PC-3 (cell line): ENCODE results near the gene MOCS1. TPM values are rescaled to one million over a fixed set of nuclear protein-coding genes. Genes with fewer than 3 reads are reported as not detected.

Source experiments
- ATAC-seq: fragments of 200-7000 bp; cut with Tn5 transposase; 2 replicates; pipeline ENCODE4 v1.9.1; 2020; ENCODE audit warnings: mild to moderate bottlenecking, moderate library complexity
- BruUV-seq: library from RNA; stranded (reverse); fragments of 400-500 nt; replicated peaks from 2 replicates; lab custom pipeline; 2021; lab: Mats Ljungman, UMichigan
- CTCF ChIA-PET: fragments of 300-600 bp; sonication (Branson Sonifier 250); formaldehyde crosslinking; loops from one replicate; lab custom pipeline; 2022; ENCODE audit warnings: antibody characterized with exemption; lab: Charles Lee
- POLR2A ChIA-PET: fragments of 300-600 bp; sonication (Branson Sonifier 250); formaldehyde crosslinking; loops from one replicate; lab custom pipeline; 2022; ENCODE audit warnings: antibody characterized with exemption; ENCODE audit not compliant: unreplicated experiment; lab: Charles Lee
- DNase-seq: peaks from one replicate; pipeline ENCODE4 v3.0.0-alpha.2; 2015
- H2AFZ ChIP-seq: fragments of 300-600 bp; sonication (generic); 2 replicates; pipeline ENCODE4 v1.6.0; 2016; ENCODE audit warnings: antibody characterized with exemption, low read length
- H3F3A ChIP-seq: fragments of 300-600 bp; sonication (generic); one replicate; pipeline ENCODE4 v1.6.0; 2017; ENCODE audit warnings: antibody characterized with exemption, low read length, control low read depth, mild to moderate bottlenecking; ENCODE audit not compliant: unreplicated experiment
- H3K27ac ChIP-seq: fragments of 300-600 bp; sonication (generic); 2 replicates; pipeline ENCODE4 v1.5.1; 2016; ENCODE audit warnings: mild to moderate bottlenecking, low read length
- H3K27me3 ChIP-seq: fragments of 300-600 bp; sonication (generic); 2 replicates; pipeline ENCODE4 v1.6.1; 2016; ENCODE audit warnings: low read length, mixed read lengths
- H3K36me3 ChIP-seq: fragments of 300-600 bp; sonication (generic); 2 replicates; pipeline ENCODE4 v1.6.1; 2016; ENCODE audit warnings: low read depth, mixed run types, low read length, mixed read lengths
- H3K4me1 ChIP-seq: fragments of 300-600 bp; sonication (generic); 2 replicates; pipeline ENCODE4 v1.5.1; 2016; ENCODE audit warnings: low read length; ENCODE audit not compliant: insufficient read depth
- H3K4me2 ChIP-seq: fragments of 300-600 bp; sonication (generic); 2 replicates; pipeline ENCODE4 v1.6.0; 2016; ENCODE audit warnings: low read length
- H3K4me3 ChIP-seq: fragments of 300-600 bp; sonication (generic); 2 replicates; pipeline ENCODE4 v1.5.1; 2016; ENCODE audit warnings: mild to moderate bottlenecking, low read length, mixed read lengths
- H3K79me2 ChIP-seq: fragments of 300-600 bp; sonication (generic); 2 replicates; pipeline ENCODE4 v1.6.1; 2017; ENCODE audit warnings: low read length, mixed read lengths
- H3K9ac ChIP-seq: fragments of 300-600 bp; sonication (generic); 2 replicates; pipeline ENCODE4 v1.6.0; 2016; ENCODE audit warnings: mild to moderate bottlenecking, low read length
- H3K9me2 ChIP-seq: fragments of 300-600 bp; sonication (generic); replicated peaks from 2 replicates; pipeline ENCODE4 v1.6.1; 2016; ENCODE audit warnings: mixed run types, low read length, mixed read lengths
- H3K9me3 ChIP-seq: fragments of 300-600 bp; sonication (generic); 2 replicates; pipeline ENCODE4 v1.6.1; 2016; ENCODE audit warnings: low read length, mixed read lengths
- H4K20me1 ChIP-seq: fragments of 300-600 bp; sonication (generic); 2 replicates; pipeline ENCODE4 v1.6.1; 2016; ENCODE audit warnings: low read length, mixed read lengths
- EZH2 ChIP-seq: fragments of 300-600 bp; sonication (generic); IDR thresholded peaks from one replicate; pipeline ENCODE4 v1.6.1; 2017; ENCODE audit warnings: antibody characterized with exemption, mild to moderate bottlenecking, low read length; ENCODE audit not compliant: unreplicated experiment
- EZH2phosphoT487 ChIP-seq: fragments of 300-600 bp; sonication (generic); IDR thresholded peaks from 2 replicates; pipeline ENCODE4 v1.6.1; 2018; ENCODE audit warnings: mild to moderate bottlenecking, antibody characterized with exemption, low read length, borderline replicate concordance
- intact Hi-C: fragments of 100-400 bp; cut with micrococcal nuclease; formaldehyde crosslinking; loops from 2 replicates; pipeline ENCODE4 v1.9.0; 2023
- total RNA-seq: library from RNA; depleted of rRNA; stranded (reverse); fragments of >200 nt; gene quantifications from 2 replicates; pipeline ENCODE4 v1.2.3, GENCODE V29; 2014
- TF ChIP-seq, protein P1 (sequence below): fragments of 300-600 bp; sonication (generic); conservative IDR thresholded peaks from 2 replicates; pipeline ENCODE4 v1.5.1; 2017; ENCODE audit warnings: antibody characterized with exemption, low read depth, mild to moderate bottlenecking, low read length

Gene MOCS1
- total RNA-seq, 1 experiment from 2014 or later: 6.0 TPM

DNA sequence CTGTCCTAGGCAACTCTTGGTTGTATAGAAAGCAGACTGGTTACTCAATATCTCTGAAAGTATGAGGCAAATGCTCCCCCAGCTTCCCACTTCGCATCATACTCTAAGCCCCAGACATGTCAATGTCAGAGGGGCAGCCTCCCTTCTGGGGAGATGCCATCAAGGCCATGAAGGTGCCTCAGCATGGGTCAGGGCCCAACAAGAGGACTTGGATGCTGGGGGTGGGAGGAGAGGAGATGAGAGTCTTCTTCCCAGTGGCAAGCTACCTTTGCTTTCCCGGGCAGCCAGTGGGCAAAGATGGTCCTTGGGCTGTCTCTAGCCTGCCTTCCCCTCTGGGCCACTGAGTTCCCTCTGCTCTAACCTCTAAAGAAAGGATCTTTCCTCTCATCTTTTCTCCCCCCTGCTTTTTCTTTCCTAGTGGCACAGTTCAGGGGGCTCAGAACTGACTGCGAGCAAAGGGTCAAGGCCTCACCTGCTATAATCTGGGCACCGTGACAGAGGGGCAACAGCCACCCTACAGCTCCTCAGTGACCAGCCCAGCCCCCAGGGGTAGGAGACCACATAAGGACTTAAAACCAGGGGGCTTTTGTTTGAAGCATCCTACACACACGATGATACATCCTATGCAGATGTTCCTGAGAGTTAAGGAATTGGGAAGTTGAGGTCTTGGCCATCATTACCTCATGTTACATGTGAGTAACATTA is 26.2 kb downstream of the MOCS1 start:
- Histone ChIP-seq H3K9me3 (no peaks in the 10 kb centered on the region), H3F3A (no peaks in the 10 kb centered on the region), H3K4me1 (no peaks in the 10 kb centered on the region), H4K20me1 (no peaks in the 10 kb centered on the region), H3K27me3 (no peaks in the 10 kb centered on the region), H3K36me3 (no peaks in the 10 kb centered on the region), H3K79me2 (no peaks in the 10 kb centered on the region), H3K27ac (no peak overlapping the region), H3K4me2 (no peak overlapping the region), H2AFZ (no peak overlapping the region), H3K9ac (no peak overlapping the region), H3K9me2 (no peaks in the 10 kb centered on the region), H3K4me3 (no peak overlapping the region)
- TF ChIP-seq EZH2: no peak
- ChIA-PET CTCF (no interaction called here), POLR2A (no interaction called here)
- DNase-seq (no peak), ATAC-seq (no peak)
- intact Hi-C loops: no loop called here
- BruUV-seq: no TSS peak

DNA sequence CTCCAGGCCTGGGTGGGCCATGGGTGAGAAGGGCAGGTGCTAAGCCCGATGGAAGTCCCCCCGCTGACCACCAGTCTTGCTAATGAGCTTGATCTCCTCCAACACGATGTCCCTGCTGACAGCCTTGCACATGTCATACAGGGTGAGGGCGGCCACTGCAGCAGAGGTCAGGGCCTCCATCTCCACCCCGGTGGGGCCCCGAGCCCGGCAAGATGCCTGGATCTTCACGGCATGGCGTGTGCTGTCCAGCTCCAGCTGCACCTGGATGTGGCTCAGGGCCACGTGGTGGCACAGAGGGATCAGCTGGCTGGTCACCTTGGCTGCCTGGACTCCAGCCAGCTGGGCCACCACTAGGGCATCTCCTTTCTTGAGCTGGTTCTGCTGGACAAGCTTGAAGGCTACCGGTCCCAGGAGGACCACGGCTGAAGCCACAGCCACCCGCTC is 27.9 kb downstream of the MOCS1 start:
- no peak for DNase-seq
- no peak overlapping the region for H3K9ac ChIP-seq
- no peaks in the 10 kb centered on the region for H3K36me3 ChIP-seq

GRCh38 chr6:39905640-39905975 is 28.7 kb downstream of the MOCS1 start:
- ChIA-PET CTCF (no interaction called here), POLR2A (no interaction called here)
- ATAC-seq (no peak), DNase-seq (no peak)
- H3K79me2 ChIP-seq: no peaks in the 10 kb centered on the region
- H3F3A ChIP-seq: no peaks in the 10 kb centered on the region
- H3K27ac ChIP-seq: no peak overlapping the region
- H3K4me2 ChIP-seq: no peak overlapping the region
- H3K9me3 ChIP-seq: no peaks in the 10 kb centered on the region
- H3K9me2 ChIP-seq: no peaks in the 10 kb centered on the region
- no peaks in the 10 kb centered on the region for H3K27me3 ChIP-seq
- H3K4me1 ChIP-seq: no peaks in the 10 kb centered on the region
- H3K4me3 ChIP-seq: no peak overlapping the region
- no peaks in the 10 kb centered on the region for H4K20me1 ChIP-seq
- no peak for TF ChIP-seq EZH2phosphoT487
- TF ChIP-seq, protein P1, sequence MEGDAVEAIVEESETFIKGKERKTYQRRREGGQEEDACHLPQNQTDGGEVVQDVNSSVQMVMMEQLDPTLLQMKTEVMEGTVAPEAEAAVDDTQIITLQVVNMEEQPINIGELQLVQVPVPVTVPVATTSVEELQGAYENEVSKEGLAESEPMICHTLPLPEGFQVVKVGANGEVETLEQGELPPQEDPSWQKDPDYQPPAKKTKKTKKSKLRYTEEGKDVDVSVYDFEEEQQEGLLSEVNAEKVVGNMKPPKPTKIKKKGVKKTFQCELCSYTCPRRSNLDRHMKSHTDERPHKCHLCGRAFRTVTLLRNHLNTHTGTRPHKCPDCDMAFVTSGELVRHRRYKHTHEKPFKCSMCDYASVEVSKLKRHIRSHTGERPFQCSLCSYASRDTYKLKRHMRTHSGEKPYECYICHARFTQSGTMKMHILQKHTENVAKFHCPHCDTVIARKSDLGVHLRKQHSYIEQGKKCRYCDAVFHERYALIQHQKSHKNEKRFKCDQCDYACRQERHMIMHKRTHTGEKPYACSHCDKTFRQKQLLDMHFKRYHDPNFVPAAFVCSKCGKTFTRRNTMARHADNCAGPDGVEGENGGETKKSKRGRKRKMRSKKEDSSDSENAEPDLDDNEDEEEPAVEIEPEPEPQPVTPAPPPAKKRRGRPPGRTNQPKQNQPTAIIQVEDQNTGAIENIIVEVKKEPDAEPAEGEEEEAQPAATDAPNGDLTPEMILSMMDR: no peak
- TF ChIP-seq EZH2: no peak
- intact Hi-C loops: no loop called here
- BruUV-seq: no TSS peak
- no peaks in the 10 kb centered on the region for H3K36me3 ChIP-seq
- no peak overlapping the region for H3K9ac ChIP-seq
- no peak overlapping the region for H2AFZ ChIP-seq

More for the DNA sequence above, 27.9 kb downstream of the MOCS1 start:
- ChIA-PET CTCF (no interaction called here), POLR2A (no interaction called here)
- no TSS peak for BruUV-seq
- no peaks in the 10 kb centered on the region for H3K27me3 ChIP-seq
- ATAC-seq: no peak
- intact Hi-C loops: no loop called here
- H4K20me1 ChIP-seq: no peaks in the 10 kb centered on the region
- H3K9me3 ChIP-seq: no peaks in the 10 kb centered on the region
- no peak for TF ChIP-seq EZH2phosphoT487
- TF ChIP-seq, protein P1: no peak
- no peak for TF ChIP-seq EZH2
- H3F3A ChIP-seq: no peaks in the 10 kb centered on the region
- no peaks in the 10 kb centered on the region for H3K4me1 ChIP-seq
- H3K27ac ChIP-seq: no peak overlapping the region
- no peak overlapping the region for H3K4me2 ChIP-seq
- no peak overlapping the region for H3K4me3 ChIP-seq
- no peaks in the 10 kb centered on the region for H3K79me2 ChIP-seq
- H3K9me2 ChIP-seq: no peaks in the 10 kb centered on the region
- H2AFZ ChIP-seq: no peak overlapping the region
